ENCODE measurements around the gene SCARF2.
"Not testable (repeated sequence)": the region's sequence is repeated elsewhere in the genome, so short reads cannot be mapped to it uniquely, and the experiment has no call there.

SCARF2 gene

DNA sequence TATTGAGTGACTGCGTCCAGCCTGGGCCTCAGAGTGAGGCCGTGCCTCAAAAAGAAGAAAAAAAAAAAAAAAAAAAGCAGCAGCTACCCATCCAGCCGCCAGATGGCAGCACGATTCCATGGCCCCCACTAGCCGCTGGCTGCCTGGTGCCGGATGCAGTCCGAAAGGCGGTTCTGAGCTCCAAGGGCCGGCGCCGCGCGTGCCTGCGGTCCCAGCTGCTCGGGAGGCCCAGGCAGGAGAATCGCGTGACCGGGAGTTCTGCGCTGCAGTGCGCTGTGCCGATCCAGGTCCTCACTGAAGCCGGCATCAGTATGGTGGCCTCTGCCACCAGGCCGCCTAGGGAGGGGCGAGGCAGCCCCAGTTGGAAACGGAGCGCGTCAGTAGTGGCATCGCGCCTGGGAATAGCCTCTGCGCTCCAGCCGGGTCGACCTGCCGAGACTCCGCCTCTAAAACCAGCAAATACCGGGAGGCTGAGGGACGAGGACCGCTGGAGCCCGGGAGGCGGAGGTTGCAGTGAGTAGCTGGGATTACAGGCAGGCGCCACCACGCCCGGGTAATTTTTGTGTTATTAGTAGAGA is 19.3 kb downstream of the SCARF2 start:
- H3K27ac ChIP-seq (ENCODE audit: low read length) = no peak overlapping the region
- no peak for TF ChIP-seq EZH2 (IDR thresholded peaks at IDR 0.05; ENCODE audit: borderline replicate concordance, low read depth, low read length, severe bottlenecking)
- TF ChIP-seq, protein P1, sequence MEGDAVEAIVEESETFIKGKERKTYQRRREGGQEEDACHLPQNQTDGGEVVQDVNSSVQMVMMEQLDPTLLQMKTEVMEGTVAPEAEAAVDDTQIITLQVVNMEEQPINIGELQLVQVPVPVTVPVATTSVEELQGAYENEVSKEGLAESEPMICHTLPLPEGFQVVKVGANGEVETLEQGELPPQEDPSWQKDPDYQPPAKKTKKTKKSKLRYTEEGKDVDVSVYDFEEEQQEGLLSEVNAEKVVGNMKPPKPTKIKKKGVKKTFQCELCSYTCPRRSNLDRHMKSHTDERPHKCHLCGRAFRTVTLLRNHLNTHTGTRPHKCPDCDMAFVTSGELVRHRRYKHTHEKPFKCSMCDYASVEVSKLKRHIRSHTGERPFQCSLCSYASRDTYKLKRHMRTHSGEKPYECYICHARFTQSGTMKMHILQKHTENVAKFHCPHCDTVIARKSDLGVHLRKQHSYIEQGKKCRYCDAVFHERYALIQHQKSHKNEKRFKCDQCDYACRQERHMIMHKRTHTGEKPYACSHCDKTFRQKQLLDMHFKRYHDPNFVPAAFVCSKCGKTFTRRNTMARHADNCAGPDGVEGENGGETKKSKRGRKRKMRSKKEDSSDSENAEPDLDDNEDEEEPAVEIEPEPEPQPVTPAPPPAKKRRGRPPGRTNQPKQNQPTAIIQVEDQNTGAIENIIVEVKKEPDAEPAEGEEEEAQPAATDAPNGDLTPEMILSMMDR (IDR thresholded peaks at IDR 0.05; ENCODE audit: borderline replicate concordance, extremely low read depth, low read length, poor library complexity, severe bottlenecking) = peak; percentile 87
- 0 out of 2 replicates have a peak, but pooled peaks cover 2% of the 10 kb centered on the region for H4K20me1 ChIP-seq (ENCODE audit: insufficient read depth, low read length)
- peak overlapping the region; percentile 64 for H3K4me2 ChIP-seq (ENCODE audit: insufficient read depth, low read length)
- H3K79me2 ChIP-seq (ENCODE audit: insufficient read depth, low read length) = no peaks in the 10 kb centered on the region
- peak overlapping the region in 1 of 2 experiments; percentile 46; a peak in 2 of 4 replicates for H3K4me3 ChIP-seq (ENCODE audit: low read depth in 1 of 2, low read length in 2 of 2)
- no peaks in the 10 kb centered on the region for H3K36me3 ChIP-seq (ENCODE audit: insufficient read depth, low read length)
- H3K9me3 ChIP-seq (ENCODE audit: insufficient read depth, low read length, severe bottlenecking) = no peaks in the 10 kb centered on the region
- ATAC-seq (ENCODE audit: insufficient read depth, low read depth) = peak; percentile 63
- H3K4me1 ChIP-seq (ENCODE audit: insufficient read depth, low read length) = peaks cover 22% of the 10 kb centered on the region
- DNase-seq = peak; percentile 68
- H3K27me3 ChIP-seq (ENCODE audit: insufficient read depth, low read length, poor library complexity) = no peaks in the 10 kb centered on the region
- peak overlapping the region; percentile 76 for H2AFZ ChIP-seq (ENCODE audit: low read depth, low read length)
- H3K9ac ChIP-seq (ENCODE audit: low read depth, low read length) = peak overlapping the region; percentile 25

DNA sequence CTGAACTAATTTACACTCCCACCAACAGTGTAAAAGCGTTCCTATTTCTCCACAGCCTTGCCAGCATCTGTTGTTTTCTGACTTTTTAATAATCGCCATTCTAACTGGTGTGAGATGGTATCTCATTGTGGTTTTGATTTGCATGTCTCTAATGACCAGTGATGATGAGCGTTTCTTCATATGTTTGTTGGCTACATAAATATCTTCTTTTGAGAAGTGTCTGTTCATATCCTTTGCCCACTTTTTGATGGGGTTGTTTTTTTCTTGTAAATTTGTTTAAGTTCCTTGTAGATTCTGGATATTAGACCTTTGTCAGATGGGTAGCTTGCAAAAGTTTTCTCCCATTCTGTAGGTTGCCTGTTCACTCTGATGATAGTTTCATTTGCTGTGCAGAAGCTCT is 21.9 kb downstream of the SCARF2 start:
- not testable (repeated sequence) for H3K79me2 ChIP-seq (ENCODE audit: insufficient read depth, low read length); H3K4me3 ChIP-seq (ENCODE audit: low read depth in 1 of 2, low read length in 2 of 2); H3K27ac ChIP-seq (ENCODE audit: low read length); H3K27me3 ChIP-seq (ENCODE audit: insufficient read depth, low read length, poor library complexity); H3K4me2 ChIP-seq (ENCODE audit: insufficient read depth, low read length); H2AFZ ChIP-seq (ENCODE audit: low read depth, low read length); ATAC-seq (ENCODE audit: insufficient read depth, low read depth); H3K36me3 ChIP-seq (ENCODE audit: insufficient read depth, low read length); H3K9ac ChIP-seq (ENCODE audit: low read depth, low read length); DNase-seq; H4K20me1 ChIP-seq (ENCODE audit: insufficient read depth, low read length); H3K9me3 ChIP-seq (ENCODE audit: insufficient read depth, low read length, severe bottlenecking)
- H3K4me1 ChIP-seq (ENCODE audit: insufficient read depth, low read length) = peaks cover 11% of the 10 kb centered on the region

DNA sequence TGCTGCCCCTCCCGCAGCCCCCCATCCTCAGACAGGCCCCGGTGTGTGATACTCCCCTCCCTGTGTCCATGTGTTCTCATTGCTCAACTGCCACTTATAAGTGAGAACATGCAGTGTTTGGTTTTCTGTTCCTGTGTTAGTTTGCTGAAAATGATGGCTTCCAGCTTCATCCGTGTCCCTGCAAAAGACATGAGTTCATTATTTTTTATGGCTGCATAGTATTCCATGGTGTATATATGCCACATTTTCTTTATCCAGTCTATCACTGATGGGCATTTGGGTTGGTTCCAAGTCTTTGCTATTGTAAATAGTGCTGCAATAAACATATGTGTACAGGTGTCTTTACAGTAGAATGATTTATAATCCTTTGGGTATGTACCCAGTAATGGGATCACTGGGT is 22.4 kb downstream of the SCARF2 start:
- not testable (repeated sequence) for H2AFZ ChIP-seq (ENCODE audit: low read depth, low read length); H3K79me2 ChIP-seq (ENCODE audit: insufficient read depth, low read length); ATAC-seq (ENCODE audit: insufficient read depth, low read depth); H3K4me2 ChIP-seq (ENCODE audit: insufficient read depth, low read length); DNase-seq; H3K27ac ChIP-seq (ENCODE audit: low read length); H3K4me3 ChIP-seq (ENCODE audit: low read depth in 1 of 2, low read length in 2 of 2); H3K27me3 ChIP-seq (ENCODE audit: insufficient read depth, low read length, poor library complexity); H3K36me3 ChIP-seq (ENCODE audit: insufficient read depth, low read length); H4K20me1 ChIP-seq (ENCODE audit: insufficient read depth, low read length); H3K9me3 ChIP-seq (ENCODE audit: insufficient read depth, low read length, severe bottlenecking); H3K9ac ChIP-seq (ENCODE audit: low read depth, low read length)
- H3K4me1 ChIP-seq (ENCODE audit: insufficient read depth, low read length) = peaks cover 11% of the 10 kb centered on the region

DNA sequence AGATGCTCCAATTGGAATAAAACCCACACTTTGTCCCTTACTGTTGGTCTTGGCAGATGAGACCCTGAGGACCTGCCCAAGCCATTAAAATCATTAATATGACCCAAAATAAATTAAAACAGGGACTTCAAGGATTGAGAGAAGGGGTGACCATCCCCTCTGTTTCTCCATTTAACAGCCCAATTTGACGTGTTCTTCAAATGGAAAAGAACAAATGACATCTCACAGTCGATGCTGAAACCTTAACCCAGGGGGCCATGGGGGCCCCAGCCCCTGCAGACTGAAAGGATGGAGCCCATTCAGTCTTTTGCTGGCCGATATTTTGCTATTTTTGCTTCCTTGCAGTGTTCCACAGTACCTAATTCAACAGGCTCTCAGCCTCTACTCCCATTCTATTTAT is 23.2 kb downstream of the SCARF2 start:
- no peak overlapping the region for H2AFZ ChIP-seq (ENCODE audit: low read depth, low read length)
- no peak overlapping the region for H3K9ac ChIP-seq (ENCODE audit: low read depth, low read length)
- no peaks in the 10 kb centered on the region for H3K79me2 ChIP-seq (ENCODE audit: insufficient read depth, low read length)
- no peak overlapping the region for H3K4me2 ChIP-seq (ENCODE audit: insufficient read depth, low read length)
- TF ChIP-seq, protein P1 (IDR thresholded peaks at IDR 0.05; ENCODE audit: borderline replicate concordance, extremely low read depth, low read length, poor library complexity, severe bottlenecking) = no peak
- TF ChIP-seq EZH2 (IDR thresholded peaks at IDR 0.05; ENCODE audit: borderline replicate concordance, low read depth, low read length, severe bottlenecking) = no peak
- H3K4me1 ChIP-seq (ENCODE audit: insufficient read depth, low read length) = peaks cover 11% of the 10 kb centered on the region
- no peaks in the 10 kb centered on the region for H3K9me3 ChIP-seq (ENCODE audit: insufficient read depth, low read length, severe bottlenecking)
- ATAC-seq (ENCODE audit: insufficient read depth, low read depth) = no peak
- DNase-seq = no peak
- H4K20me1 ChIP-seq (ENCODE audit: insufficient read depth, low read length) = no peaks in the 10 kb centered on the region
- H3K27ac ChIP-seq (ENCODE audit: low read length) = no peak overlapping the region
- no peaks in the 10 kb centered on the region for H3K36me3 ChIP-seq (ENCODE audit: insufficient read depth, low read length)
- H3K27me3 ChIP-seq (ENCODE audit: insufficient read depth, low read length, poor library complexity) = no peaks in the 10 kb centered on the region
- no peak overlapping the region for H3K4me3 ChIP-seq (ENCODE audit: low read depth in 1 of 2, low read length in 2 of 2)
